Large intestine (tissue), 3 donors: ENCODE measurements around the gene OR10R2. TPM values are rescaled to one million over a fixed set of nuclear protein-coding genes. Genes with fewer than 3 reads are reported as not detected.

Experiments used
- DNase-seq, 2 donors: peaks; one replicate each; pipeline versions ENCODE4 v3.0.0 to v3.0.0-alpha.2; 2013
- H3K27ac ChIP-seq: one replicate; pipeline ENCODE4 v1.5.1; 2013; ENCODE audit warnings: low read length
- H3K27me3 ChIP-seq: 2 replicates; pipeline ENCODE4 v1.6.1; 2013; ENCODE audit warnings: low read length; ENCODE audit not compliant: control insufficient read depth, insufficient read depth
- H3K36me3 ChIP-seq: 2 replicates; pipeline ENCODE4 v1.6.1; 2013; ENCODE audit warnings: low read length; ENCODE audit not compliant: control insufficient read depth, insufficient read depth
- H3K4me1 ChIP-seq: one replicate; pipeline ENCODE4 v1.6.1; 2013; ENCODE audit warnings: low read length; ENCODE audit not compliant: control insufficient read depth, insufficient read depth
- H3K4me3 ChIP-seq: one replicate; pipeline ENCODE4 v1.5.1; 2013; ENCODE audit warnings: low read length
- H3K9me3 ChIP-seq: one replicate; pipeline ENCODE4 v1.6.1; 2013; ENCODE audit warnings: mild to moderate bottlenecking, low read depth, low read length, moderate library complexity; ENCODE audit not compliant: control insufficient read depth
- WGBS: methylation state at CpG from one replicate; pipeline ENCODE4 v1.1.5; 2013; ENCODE audit warnings: low lambda C conversion rate; ENCODE audit not compliant: insufficient coverage; 5-methylcytosine and 5-hydroxymethylcytosine counted together
- polyA plus RNA-seq: library from polyadenylated mRNA; unstranded; fragments of 120-200 nt; gene quantifications from one replicate; pipeline ENCODE4 v1.2.1, GENCODE V29; 2013

OR10R2 gene
- polyA plus RNA-seq, 1 donor = not detected

DNA sequence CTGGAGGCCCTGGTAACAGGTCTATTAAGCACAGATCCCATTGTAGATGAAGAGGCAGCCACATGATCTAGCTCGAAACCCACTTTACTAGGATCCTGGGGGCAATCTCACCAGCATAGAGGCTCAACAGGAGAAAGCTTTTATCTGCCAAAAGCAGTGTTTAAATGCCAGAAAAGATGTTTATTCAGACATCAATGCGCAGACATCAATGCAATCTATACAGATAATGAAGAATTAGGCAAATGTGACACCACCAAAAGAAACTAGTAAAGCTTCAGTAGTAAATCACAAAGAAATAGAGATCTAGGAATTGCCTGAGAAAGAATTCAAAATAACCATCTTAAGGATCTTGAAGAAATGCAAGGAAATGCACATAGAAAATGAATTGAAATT lies 49.6 kb downstream of the OR10R2 start:
- no peaks in the 10 kb centered on the region for H3K4me1 ChIP-seq
- H3K36me3 ChIP-seq = no peaks in the 10 kb centered on the region
- no peak overlapping the region for H3K4me3 ChIP-seq
- H3K27ac ChIP-seq = no peak overlapping the region
- H3K27me3 ChIP-seq = no peaks in the 10 kb centered on the region
- H3K9me3 ChIP-seq = no peaks in the 10 kb centered on the region
- no CpG with 5 or more reads among the region's 2 CpGs for WGBS
- no peak for DNase-seq

DNA sequence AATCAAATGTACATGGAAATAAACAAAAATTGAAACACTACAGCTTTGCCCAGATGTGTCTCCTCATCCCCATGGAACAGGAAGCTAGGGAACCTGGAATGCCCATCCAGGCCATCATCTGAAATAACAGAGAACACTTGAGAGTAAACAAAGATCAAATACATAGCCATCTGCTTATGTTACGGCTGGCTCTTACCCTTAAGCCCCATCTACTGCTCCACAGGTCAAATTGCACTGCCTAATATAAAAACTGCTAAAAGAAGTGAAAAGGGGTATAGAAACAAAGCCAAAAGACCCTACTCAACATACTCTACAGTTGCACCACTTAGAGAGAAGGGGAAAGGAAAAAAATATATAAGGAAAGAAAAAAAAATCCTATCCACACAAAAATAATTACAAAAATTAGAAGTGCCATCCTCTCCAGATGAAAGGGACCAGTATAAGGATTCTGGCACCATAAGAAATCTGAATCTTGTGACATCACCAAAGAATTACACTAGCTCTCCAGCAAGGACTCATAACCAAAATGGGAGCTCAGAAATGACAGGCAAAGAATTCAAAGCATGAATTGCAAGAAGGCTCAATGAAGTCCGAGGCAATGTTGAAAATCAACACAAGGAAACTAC lies 55.3 kb downstream of the OR10R2 start:
- peak in 1 of 2 donors; percentile 36 for DNase-seq
- no peaks in the 10 kb centered on the region for H3K27me3 ChIP-seq
- no peaks in the 10 kb centered on the region for H3K4me1 ChIP-seq
- H3K4me3 ChIP-seq = no peak overlapping the region
- no peaks in the 10 kb centered on the region for H3K36me3 ChIP-seq
- no peak overlapping the region for H3K27ac ChIP-seq
- 0% methylated on average over 1 of the region's 2 CpGs for WGBS
- H3K9me3 ChIP-seq = no peaks in the 10 kb centered on the region

Other genes with a start within 250 kb of the OR10R2 start
- gene CD1A, start 217.8 kb upstream of the OR10R2 start, polyA plus RNA-seq = not detected
- gene CD1C, start 182.3 kb upstream of the OR10R2 start, polyA plus RNA-seq = 0.63 TPM
- gene CD1B, start 140.7 kb upstream of the OR10R2 start, polyA plus RNA-seq = not detected
- 0.34 TPM for gene CD1E, start 118.3 kb upstream of the OR10R2 start, polyA plus RNA-seq
- not detected for gene OR10T2, start 72.8 kb upstream of the OR10R2 start, polyA plus RNA-seq
- not detected for gene OR10K2, start 46.0 kb upstream of the OR10R2 start, polyA plus RNA-seq
- gene OR10K1, start 10.4 kb upstream of the OR10R2 start, polyA plus RNA-seq = not detected
- gene OR6Y1, start 82.2 kb downstream of the OR10R2 start, polyA plus RNA-seq = not detected
- gene OR6P1, start 98.4 kb downstream of the OR10R2 start, polyA plus RNA-seq = not detected
- gene OR10X1, start 107.7 kb downstream of the OR10R2 start, polyA plus RNA-seq = not detected
- 0.12 TPM for gene OR10Z1, start 133.0 kb downstream of the OR10R2 start, polyA plus RNA-seq
- 3.7 TPM for gene SPTA1, start 214.5 kb downstream of the OR10R2 start, polyA plus RNA-seq
- not detected for gene OR6K2, start 228.4 kb downstream of the OR10R2 start, polyA plus RNA-seq
- not detected for gene OR6K3, start 248.5 kb downstream of the OR10R2 start, polyA plus RNA-seq